GM10248 (cell line): ENCODE results near the gene GYPA.

Experiments
- CTCF ChIA-PET: fragments of 300-600 bp; sonication (Branson Sonifier 250); formaldehyde crosslinking; extraction: SDS; loops from one replicate; lab custom pipeline; 2021; ENCODE audit warnings: antibody characterized with exemption; lab: Yijun Ruan, JAX
- POLR2A ChIA-PET: fragments of 350-650 bp; sonication (Branson Sonifier 250); formaldehyde crosslinking; extraction: SDS; loops from one replicate; lab custom pipeline; 2020; ENCODE audit warnings: antibody characterized with exemption; lab: Yijun Ruan, JAX
- DNase-seq: peaks from one replicate; pipeline ENCODE4 v3.0.0; 2012; ENCODE audit errors: extremely low spot score
- TF ChIP-seq, protein P1 (sequence below): IDR thresholded peaks from 2 replicates; pipeline ENCODE4 v1.5.1; 2012; ENCODE audit warnings: mild to moderate bottlenecking, low read depth; ENCODE audit errors: extremely low read depth, missing control alignments, control extremely low read depth

Gene GYPA

DNA sequence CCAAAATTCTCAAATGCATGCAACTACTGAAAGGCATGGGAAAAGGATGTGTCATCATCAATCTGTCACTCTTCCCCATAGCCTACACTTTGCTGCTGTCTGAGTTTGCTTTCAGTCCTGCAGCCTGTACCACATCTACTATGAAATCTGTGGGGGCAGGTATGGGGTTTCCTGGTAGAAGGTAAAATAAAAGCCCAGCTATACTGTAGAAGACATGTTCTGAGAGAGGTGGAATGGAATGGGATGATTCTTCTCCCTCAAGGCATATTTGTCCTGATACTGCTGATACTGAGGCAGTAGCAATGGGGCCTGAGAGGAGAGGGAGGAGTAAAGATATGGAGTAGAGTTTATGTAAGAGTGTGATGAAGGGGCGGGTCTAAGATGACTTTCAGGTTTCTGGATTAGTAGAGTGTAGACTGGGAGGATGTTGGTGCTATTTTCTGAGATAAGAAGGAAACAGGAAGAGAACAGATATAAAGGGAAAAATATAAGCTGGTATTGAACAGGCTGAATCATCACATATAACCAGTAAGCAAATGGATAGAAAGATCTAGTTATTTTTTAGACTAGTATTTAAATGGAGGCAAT is 38.7 kb upstream of the GYPA start:
- POLR2A ChIA-PET: no interaction called here
- DNase-seq: no peak

DNA sequence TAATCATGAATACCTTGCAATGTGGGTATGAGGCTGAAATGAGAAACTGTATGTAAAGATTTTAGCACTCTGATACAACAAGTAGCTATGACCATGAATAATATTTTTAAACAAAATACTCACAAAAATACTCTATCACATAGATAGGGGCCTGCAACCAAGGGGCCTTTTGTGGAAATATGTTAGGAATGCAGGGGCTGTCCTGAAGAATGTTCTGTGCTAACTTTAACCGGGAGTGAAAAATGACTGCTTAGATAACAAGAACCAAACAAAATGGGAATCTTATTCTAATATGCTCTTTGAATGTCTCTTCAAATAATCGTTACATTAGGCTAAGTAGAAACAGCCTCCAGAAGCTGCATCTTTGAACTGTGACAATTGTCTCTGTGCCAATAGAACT is 37.9 kb upstream of the GYPA start:
- POLR2A ChIA-PET: no interaction called here
- DNase-seq: no peak
- CTCF ChIA-PET: interaction anchor here (1.2 kb wide), 1 partner anchor 10 kb away, joined by 5 read pairs; no protein-coding TSS in a partner anchor
- TF ChIP-seq, protein P1, sequence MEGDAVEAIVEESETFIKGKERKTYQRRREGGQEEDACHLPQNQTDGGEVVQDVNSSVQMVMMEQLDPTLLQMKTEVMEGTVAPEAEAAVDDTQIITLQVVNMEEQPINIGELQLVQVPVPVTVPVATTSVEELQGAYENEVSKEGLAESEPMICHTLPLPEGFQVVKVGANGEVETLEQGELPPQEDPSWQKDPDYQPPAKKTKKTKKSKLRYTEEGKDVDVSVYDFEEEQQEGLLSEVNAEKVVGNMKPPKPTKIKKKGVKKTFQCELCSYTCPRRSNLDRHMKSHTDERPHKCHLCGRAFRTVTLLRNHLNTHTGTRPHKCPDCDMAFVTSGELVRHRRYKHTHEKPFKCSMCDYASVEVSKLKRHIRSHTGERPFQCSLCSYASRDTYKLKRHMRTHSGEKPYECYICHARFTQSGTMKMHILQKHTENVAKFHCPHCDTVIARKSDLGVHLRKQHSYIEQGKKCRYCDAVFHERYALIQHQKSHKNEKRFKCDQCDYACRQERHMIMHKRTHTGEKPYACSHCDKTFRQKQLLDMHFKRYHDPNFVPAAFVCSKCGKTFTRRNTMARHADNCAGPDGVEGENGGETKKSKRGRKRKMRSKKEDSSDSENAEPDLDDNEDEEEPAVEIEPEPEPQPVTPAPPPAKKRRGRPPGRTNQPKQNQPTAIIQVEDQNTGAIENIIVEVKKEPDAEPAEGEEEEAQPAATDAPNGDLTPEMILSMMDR: no peak

More for the DNA sequence above, 38.7 kb upstream of the GYPA start:
- TF ChIP-seq, protein P1: no peak
- CTCF ChIA-PET: no interaction called here

DNA sequence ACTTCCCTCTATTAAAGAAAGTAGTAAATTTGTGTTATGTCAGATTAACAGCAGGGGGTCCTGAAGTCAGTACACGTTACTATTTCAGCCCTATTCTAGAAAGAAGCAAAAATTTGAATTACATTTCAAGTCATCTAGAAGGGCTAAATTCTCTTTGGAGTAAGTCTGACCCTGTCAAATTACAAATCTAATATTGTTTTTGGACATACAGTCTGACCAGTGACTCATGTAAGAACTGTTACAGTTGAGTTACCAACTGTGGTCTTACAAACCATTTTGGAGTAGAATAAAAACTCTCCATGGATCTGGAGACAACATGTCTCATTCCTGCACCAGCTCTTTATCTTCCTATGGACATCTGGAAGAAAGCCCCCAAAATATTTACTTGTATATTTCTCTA is 36.0 kb upstream of the GYPA start:
- CTCF ChIA-PET: interaction anchor here (1.2 to 2.1 kb wide), 2 partner anchors 9 to 886 kb away, joined by 4 to 5 read pairs; no protein-coding TSS in a partner anchor
- POLR2A ChIA-PET: no interaction called here
- TF ChIP-seq, protein P1: no peak
- no peak for DNase-seq

DNA sequence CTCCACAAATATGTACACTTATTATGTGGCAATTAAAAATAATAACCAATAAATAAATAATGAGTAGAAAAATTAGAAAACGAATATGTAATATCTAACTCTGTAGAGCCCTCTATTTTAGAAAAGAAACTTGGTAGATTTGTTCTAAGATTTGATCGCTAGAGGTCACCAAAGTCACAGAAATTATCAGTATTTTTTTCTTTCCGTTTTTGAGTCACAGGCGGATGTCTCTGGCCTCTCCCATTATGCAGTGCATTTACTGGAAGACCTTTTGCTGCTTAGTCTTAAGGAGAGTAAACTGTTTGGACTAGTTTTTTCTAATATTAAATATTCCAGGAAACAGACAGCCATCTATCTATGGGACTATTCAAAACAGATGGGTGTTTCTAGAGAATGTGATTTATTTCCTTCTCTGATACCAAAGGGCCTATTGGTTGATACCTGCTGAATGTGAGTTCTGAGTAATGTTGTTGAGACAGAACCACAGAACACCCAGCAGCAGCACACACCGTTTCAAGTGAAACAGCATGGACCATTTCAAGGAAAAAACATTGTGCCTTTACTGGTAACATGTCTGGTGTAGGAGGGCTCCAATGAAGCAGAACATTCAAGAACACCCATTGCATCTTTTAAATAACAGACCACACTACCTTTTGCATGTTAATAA is 34.0 kb upstream of the GYPA start:
- CTCF ChIA-PET: interaction anchor here (0.7 to 1.3 kb wide), 7 partner anchors 11 to 1435 kb away, joined by 3 to 7 read pairs (median 3); no protein-coding TSS in a partner anchor

DNA sequence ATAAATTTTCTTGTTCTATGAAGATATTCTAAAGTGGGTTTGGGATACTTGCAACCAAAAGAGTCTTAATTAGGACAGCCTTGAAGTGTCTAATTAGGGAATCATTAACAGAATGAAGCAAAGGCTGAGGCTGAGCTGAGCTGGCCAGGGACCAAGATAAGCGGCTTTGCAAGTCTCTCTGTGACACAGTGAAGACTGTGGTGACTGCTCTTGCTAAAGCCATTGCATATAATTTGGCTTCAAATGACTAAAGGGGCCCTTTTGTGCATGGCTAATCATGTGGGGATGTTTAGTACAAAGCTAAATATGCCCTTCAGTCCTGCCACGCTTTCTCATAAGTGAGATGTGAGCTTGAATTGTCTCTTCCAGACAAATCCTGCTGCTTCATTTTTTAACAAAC is 31.2 kb upstream of the GYPA start:
- POLR2A ChIA-PET: no interaction called here
- CTCF ChIA-PET: interaction anchor here (1.3 kb wide), 1 partner anchor 401 kb away, joined by 4 read pairs; no protein-coding TSS in a partner anchor
- TF ChIP-seq, protein P1: no peak
- DNase-seq: no peak

More for the DNA sequence above, 34.0 kb upstream of the GYPA start:
- TF ChIP-seq, protein P1: peak; percentile 50
- peak; percentile 41 for DNase-seq
- POLR2A ChIA-PET: no interaction called here

- TF ChIP-seq, protein P1: no peak
- DNase-seq: no peak
- ChIA-PET CTCF (interaction anchor here (1.5 kb wide), 1 partner anchor 9 kb away, joined by 5 read pairs; no protein-coding TSS in a partner anchor), POLR2A (no interaction called here)
Measured at GRCh38 chr4:144169211-144169610, 28.7 kb upstream of the GYPA start.
